DOHH2 (cell line): ENCODE results near the gene SMARCB1.

Source experiments
- H3F3A ChIP-seq: fragments of 200-600 bp; sonication (generic), shearing (Covaris generic); 2 replicates; pipeline ENCODE4 v1.6.0; 2016; ENCODE audit warnings: antibody characterized with exemption, mild to moderate bottlenecking; ENCODE audit not compliant: control insufficient read depth, insufficient read depth
- H3K27ac ChIP-seq: fragments of 200-600 bp; sonication (generic); 2 replicates; pipeline ENCODE4 v1.5.1; 2014; ENCODE audit warnings: low read depth, mild to moderate bottlenecking, low read length, moderate library complexity
- H3K27me3 ChIP-seq: fragments of 200-600 bp; sonication (generic); 2 replicates; pipeline ENCODE4 v1.6.1; 2014; ENCODE audit warnings: mild to moderate bottlenecking, low read length, mixed read lengths; ENCODE audit not compliant: control insufficient read depth
- H3K36me3 ChIP-seq: fragments of 200-600 bp; sonication (generic); 2 replicates; pipeline ENCODE4 v1.6.1; 2014; ENCODE audit warnings: mild to moderate bottlenecking, low read length, moderate library complexity, mixed read lengths; ENCODE audit not compliant: control insufficient read depth
- H3K4me1 ChIP-seq: fragments of 200-600 bp; sonication (generic); 2 replicates; pipeline ENCODE4 v1.6.1; 2014; ENCODE audit warnings: mild to moderate bottlenecking, low read length, mixed read lengths; ENCODE audit not compliant: control insufficient read depth
- H3K4me2 ChIP-seq: fragments of 200-600 bp; sonication (generic); 2 replicates; pipeline ENCODE4 v1.6.0; 2014; ENCODE audit warnings: mild to moderate bottlenecking, low read length, moderate library complexity
- H3K4me3 ChIP-seq: fragments of 200-600 bp; sonication (generic); 2 replicates; pipeline ENCODE4 v1.5.1; 2014; ENCODE audit warnings: mild to moderate bottlenecking, low read length, mixed read lengths
- H3K79me2 ChIP-seq: fragments of 200-600 bp; sonication (generic); 2 replicates; pipeline ENCODE4 v1.6.1; 2014; ENCODE audit warnings: mild to moderate bottlenecking, low read length, mixed read lengths; ENCODE audit not compliant: control insufficient read depth
- H3K9me2 ChIP-seq: fragments of 200-600 bp; sonication (generic); replicated peaks from 2 replicates; pipeline ENCODE4 v1.6.1; 2014; ENCODE audit warnings: mild to moderate bottlenecking, low read length, mixed read lengths; ENCODE audit not compliant: control insufficient read depth
- H3K9me3 ChIP-seq: fragments of 200-600 bp; sonication (generic); 2 replicates; pipeline ENCODE4 v1.6.1; 2014; ENCODE audit warnings: antibody characterized with exemption, low read length, mixed read lengths; ENCODE audit not compliant: control insufficient read depth, insufficient read depth
- H4K20me1 ChIP-seq: fragments of 200-600 bp; sonication (generic); 2 replicates; pipeline ENCODE4 v1.6.0; 2014; ENCODE audit warnings: low read depth, mild to moderate bottlenecking, antibody characterized with exemption, low read length, moderate library complexity; ENCODE audit not compliant: control insufficient read depth, insufficient read depth
- CTCF ChIP-seq: fragments of 200-600 bp; sonication (generic); IDR thresholded peaks from one replicate; pipeline ENCODE4 v1.5.1; 2014; ENCODE audit warnings: antibody characterized with exemption, mild to moderate bottlenecking, low read depth, low read length; ENCODE audit not compliant: poor library complexity, severe bottlenecking
- EZH2phosphoT487 ChIP-seq: fragments of 200-600 bp; sonication (generic); IDR thresholded peaks from 2 replicates; pipeline ENCODE4 v1.6.1; 2017; ENCODE audit warnings: borderline replicate concordance, mild to moderate bottlenecking, antibody characterized with exemption, low read length, moderate library complexity, mixed read lengths

The SMARCB1 gene

DNA sequence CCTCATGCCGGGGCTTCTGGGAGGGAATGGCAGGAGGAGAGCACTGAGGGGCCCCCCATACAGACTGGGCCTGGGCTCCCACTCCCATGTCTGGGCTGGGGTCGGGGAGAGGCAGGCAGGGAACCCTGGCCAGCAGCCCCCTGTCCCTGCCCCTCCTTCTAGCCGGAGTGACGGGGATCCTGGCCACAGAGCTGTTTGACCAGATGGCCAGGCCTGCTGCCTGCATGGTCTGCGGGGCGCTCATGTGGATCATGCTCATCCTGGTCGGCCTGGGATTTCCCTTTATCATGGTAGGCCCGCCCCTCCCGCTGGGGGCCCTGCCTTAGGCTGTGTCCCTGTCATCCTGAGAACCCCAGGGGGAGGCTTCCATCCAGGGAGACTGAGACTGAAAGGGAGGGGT, 97.4 kb downstream of the SMARCB1 start:
- no peaks in the 10 kb centered on the region for H3K36me3 ChIP-seq
- no peaks in the 10 kb centered on the region for H3F3A ChIP-seq
- no peaks in the 10 kb centered on the region for H3K27me3 ChIP-seq
- no peaks in the 10 kb centered on the region for H3K9me2 ChIP-seq
- no peaks in the 10 kb centered on the region for H4K20me1 ChIP-seq
- no peak for TF ChIP-seq EZH2phosphoT487
- no peak for TF ChIP-seq CTCF
- H3K27ac ChIP-seq, result no peak overlapping the region
- H3K4me1 ChIP-seq, result no peaks in the 10 kb centered on the region
- H3K4me2 ChIP-seq, result no peak overlapping the region
- H3K4me3 ChIP-seq, result no peak overlapping the region
- no peaks in the 10 kb centered on the region for H3K9me3 ChIP-seq
- no peaks in the 10 kb centered on the region for H3K79me2 ChIP-seq
